GM12892 (cell line): ENCODE data around the gene NRCAM.

Experiments
- DNase-seq: peaks from one replicate; pipeline ENCODE4 v3.0.0; 2011; ENCODE audit not compliant: insufficient read length
- FAIRE-seq: peaks from 2 replicates; lab custom pipeline; 2011; peaks lifted over from hg19 to GRCh38; lab: Jason Lieb, UNC
- POLR2A ChIP-seq: IDR thresholded peaks from 2 replicates; pipeline ENCODE4 v1.6.1; 2011; ENCODE audit warnings: low read depth, low read length, control low read depth
- POLR2AphosphoS5 ChIP-seq: IDR thresholded peaks from 2 replicates; pipeline ENCODE4 v1.6.1; 2011; ENCODE audit warnings: low read depth, low read length, control low read depth
- TAF1 ChIP-seq: IDR thresholded peaks from 2 replicates; pipeline ENCODE4 v1.6.1; 2011; ENCODE audit warnings: low read depth, mild to moderate bottlenecking, control low read depth, low read length, borderline replicate concordance

NRCAM gene

DNA sequence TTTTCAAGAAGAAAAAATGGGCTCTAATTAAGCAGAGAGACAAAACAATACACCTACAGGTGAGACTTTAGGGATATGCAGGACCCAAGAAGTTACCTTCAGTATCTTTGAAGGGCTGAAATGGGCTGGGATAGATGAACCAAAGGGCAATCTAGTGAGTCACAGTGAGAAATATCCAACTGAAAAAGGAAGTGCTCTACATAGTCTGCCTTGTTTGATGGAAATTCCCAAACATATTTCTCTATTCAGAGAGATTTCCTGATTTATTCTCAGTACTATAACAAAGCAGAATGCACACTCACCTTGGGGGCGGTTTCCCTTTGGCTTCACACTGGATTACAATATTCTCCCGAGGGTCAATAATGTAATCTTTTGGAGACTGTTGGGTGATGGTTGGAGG is 222.0 kb downstream of the NRCAM start:
- no peak for TF ChIP-seq TAF1
- TF ChIP-seq POLR2A: no peak
- no peak for TF ChIP-seq POLR2AphosphoS5
- DNase-seq (no peak), FAIRE-seq (no peak)

DNA sequence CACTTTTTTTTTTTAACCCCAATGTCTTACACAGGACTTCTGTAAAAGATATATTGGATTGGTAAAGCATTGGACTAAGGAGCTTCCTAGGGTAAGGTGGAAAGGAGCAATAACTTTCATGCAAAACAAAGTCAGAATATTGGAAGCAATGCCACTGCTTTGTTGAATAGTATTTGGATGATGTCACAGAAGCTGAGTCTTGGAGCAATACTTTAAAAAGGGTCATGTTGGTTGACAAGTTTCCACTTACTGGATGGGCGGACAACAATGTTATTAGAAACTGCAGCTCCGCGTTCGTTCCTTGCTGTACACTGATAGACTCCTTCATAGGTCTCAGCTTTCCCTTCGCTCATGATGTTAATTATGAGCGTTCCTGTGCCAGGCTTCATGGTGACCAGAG is 224.2 kb downstream of the NRCAM start:
- DNase-seq: no peak
- FAIRE-seq: no peak
- TF ChIP-seq POLR2A (no peak), POLR2AphosphoS5 (no peak), TAF1 (no peak)

DNA sequence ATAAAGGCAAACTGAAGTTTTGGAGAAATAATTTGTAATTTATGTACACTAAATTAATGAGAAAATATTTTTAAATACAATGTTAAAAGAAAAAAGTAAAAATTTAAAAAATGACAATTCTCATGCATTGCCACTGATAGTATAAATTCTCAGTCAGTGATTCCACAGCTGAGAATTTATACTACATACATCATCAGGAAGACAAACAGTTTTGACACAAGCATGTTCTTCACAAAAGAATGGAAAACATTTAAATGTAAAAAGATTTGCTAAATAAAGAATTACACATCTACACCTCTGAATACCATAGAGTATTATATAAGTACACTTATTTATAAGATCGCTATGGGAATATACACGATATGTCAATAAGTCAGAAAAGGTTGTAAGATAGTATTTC is 225.0 kb downstream of the NRCAM start:
- TF ChIP-seq POLR2AphosphoS5 (no peak), TAF1 (no peak), POLR2A (no peak)
- no peak for DNase-seq
- no peak for FAIRE-seq

DNA sequence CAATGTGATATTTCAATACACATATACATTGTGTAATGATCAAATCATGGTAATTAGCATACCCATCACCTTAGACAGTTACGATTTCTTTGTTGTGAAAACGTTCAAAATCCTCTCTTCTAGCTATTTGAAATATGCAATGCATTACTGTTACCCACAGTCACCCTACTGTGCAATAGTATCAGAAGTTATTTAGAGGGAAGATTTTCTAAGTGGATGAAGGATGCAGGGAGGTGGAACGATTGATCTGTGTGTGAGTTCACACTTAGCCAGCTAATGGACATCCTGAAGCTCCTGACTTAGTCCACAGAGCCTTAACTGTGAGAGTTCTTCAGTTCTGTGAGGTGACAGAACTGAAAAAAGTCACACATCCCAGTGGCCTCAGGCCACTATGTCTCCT is 228.9 kb downstream of the NRCAM start:
- DNase-seq (no peak), FAIRE-seq (no peak)
- TF ChIP-seq TAF1: no peak
- no peak for TF ChIP-seq POLR2AphosphoS5
- no peak for TF ChIP-seq POLR2A

DNA sequence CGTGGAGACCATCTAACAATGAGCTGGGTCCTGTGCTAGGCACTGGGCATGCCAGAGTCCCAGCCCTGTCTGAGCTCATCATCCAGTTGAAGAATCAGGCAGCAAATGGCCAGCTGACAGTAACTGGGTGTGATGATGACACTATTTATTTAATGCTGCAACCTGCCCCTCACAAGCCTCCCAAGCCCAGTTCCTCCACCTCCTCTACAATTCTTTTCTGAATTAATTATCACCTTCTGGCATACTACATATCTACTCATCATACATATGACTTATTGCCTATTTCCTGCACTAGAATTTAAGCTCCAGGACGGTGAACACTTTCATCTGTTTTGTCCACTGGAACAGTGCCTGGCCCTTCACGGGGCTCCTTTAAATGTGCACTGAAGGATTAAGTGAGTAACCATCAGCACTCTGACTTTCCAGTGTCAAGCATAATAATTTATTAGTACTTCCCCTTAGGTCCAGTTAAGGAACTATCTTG is 229.4 kb downstream of the NRCAM start:
- TF ChIP-seq POLR2AphosphoS5 (no peak), POLR2A (no peak), TAF1 (no peak)
- DNase-seq (no peak), FAIRE-seq (no peak)

DNA sequence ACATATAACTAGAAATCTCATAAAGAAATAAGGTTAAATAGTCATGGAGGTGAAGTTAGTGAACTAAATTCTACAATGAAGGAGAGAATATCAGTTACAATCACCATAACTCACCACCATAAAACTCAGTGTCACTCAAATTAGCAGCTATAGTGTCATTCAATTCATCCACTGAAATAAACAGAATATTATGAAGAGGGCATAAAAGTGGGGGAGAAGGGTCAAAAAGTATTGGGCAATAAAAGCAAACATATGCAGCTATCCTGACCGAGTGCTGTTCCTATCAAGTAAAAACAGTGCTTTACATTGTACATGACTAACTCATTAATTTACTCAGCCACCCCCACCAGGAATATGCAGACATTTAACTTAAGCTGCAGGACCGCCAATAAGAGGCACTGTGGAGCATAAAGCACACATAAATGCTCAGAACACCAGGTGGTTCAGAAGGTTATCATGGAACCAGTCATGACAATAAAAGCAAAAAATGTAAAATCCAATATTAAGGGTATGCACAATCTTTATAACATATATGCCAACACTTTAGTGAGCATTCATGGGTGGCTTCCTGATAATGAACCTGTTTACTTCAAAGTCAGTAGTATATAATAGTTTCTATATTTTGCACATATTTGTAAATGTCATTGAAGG is 230.6 kb downstream of the NRCAM start:
- FAIRE-seq (no peak), DNase-seq (no peak)
- no peak for TF ChIP-seq POLR2A
- no peak for TF ChIP-seq TAF1
- no peak for TF ChIP-seq POLR2AphosphoS5

DNA sequence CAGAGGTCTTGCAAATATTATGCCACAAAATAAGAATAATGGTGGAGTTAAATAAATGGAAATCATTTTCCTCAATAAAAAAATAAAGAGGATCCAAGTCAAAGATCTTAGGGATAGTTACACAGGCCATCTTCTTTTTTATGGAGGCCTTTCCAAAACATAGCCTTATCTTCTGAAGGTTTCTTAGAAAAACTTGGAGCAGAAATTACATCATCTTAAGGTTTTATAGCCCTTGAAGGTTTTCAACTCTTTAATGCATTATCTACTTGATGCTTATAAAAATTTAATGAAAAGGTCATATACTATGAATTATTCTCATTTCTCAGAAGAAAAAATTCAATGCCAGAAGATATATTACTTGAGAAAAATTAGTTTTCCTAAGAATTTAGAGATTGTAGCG is 231.8 kb downstream of the NRCAM start:
- FAIRE-seq (no peak), DNase-seq (no peak)
- TF ChIP-seq POLR2AphosphoS5: no peak
- no peak for TF ChIP-seq TAF1
- no peak for TF ChIP-seq POLR2A

DNA sequence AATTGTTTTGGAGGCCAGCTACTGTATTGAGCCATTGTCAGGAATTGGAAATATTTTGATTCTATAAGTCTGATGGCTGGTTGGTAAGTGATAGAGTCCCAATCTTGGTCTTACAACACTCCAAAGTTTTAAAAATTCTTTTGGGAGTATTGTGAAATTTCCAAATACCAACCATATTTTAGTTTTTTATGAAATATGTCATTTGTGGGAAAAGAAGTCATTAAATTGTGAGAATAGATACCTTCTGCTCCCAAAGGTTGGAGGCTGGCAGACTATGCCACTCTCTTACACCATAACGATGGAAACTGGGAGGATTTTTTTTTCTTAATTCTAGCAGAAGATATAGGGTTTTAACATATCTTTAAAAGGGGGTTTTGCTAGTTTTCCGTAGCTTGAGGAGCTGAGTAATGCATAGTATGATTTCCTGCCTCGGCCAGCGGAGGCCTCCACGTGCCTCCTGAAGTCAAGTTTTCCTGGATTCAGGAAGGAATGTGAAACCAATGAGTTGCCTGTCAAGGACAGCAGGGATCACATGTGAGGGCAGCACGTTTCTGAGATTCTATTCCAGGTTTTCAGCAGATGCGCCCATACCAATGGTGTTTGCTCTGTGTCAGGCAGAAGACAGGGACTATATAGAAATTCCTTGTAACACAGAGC is 233.9 kb downstream of the NRCAM start:
- FAIRE-seq: no peak
- DNase-seq: no peak
- TF ChIP-seq POLR2AphosphoS5 (no peak), POLR2A (no peak), TAF1 (no peak)

DNA sequence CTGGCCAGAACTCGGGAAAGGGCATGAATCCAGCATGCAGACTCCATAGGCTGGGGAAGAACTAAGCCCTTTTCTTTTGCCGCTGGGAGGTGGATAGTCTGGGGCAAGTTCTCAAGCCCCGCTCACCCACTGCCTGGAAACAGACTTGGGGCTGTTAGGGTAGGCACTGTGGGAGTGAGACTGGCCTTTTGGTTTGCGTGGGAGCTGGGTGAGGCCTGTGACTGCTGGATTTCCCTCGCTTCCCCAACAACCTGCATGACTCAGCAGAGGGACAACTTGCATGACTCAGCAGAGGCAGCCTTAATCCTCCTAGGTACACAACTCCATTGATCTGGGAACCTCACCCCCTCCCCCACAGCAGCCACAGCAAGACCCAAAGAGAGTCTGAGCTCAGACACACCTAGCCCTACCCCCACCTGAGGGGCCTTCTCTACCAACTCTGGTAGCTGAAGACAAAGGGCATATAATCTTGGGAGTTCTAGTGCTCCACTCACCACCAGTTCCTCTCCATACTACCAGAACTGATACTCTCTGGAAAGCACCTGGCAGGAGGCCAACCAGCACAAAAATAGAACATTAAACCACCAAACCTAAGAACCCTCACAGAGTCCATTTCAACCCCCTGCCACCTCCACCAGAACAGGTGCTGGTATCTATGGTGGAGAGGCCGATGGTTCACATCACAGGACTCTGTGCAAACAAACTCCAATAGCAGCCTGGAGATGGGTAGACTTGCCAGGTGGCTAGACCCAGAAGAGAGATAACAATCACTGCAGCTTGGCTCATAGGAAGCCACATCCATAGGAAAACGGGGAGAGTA is 244.6 kb downstream of the NRCAM start:
- no peak for DNase-seq
- FAIRE-seq: peak; percentile 83
- no peak for TF ChIP-seq POLR2AphosphoS5
- TF ChIP-seq TAF1: no peak
- no peak for TF ChIP-seq POLR2A

DNA sequence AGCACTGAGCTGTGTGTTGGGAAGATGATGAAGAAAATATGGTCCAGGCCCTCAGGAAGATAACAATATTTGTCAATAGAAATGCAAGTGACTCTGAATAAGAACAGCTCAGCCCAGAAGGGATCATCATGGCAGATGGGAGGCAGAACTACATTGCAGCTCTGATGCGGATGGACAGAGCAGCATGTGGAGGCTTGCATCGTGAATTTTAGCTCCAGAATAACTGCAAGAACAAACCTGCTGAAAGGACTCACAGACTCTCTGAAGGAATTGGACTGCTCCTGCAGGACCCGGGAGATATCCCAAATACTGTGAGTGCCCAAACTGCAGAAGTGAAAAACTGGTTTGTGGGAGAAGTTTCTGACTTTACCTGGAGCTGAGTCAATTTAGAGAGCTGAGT is 245.4 kb downstream of the NRCAM start:
- FAIRE-seq (no peak), DNase-seq (no peak)
- TF ChIP-seq TAF1 (no peak), POLR2A (no peak), POLR2AphosphoS5 (no peak)

DNA sequence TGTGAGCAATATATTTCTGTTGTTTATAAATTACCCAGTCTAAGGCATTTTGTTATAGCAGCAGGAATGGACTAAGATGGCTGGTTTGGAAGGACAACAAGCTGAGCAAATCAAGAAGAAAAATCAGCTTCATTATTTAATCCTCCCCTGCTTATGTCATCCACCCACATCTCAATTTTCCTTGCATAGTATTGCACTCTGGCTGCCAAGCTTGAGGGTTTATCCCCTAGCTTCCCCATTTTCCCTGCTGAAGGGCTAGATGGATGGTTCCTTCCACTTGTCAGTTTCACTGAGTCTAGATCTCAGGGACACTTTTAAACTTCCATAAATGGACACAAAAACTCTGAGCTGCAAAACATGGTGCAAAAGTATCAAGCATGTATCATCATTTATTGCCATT is 250.9 kb downstream of the NRCAM start:
- FAIRE-seq (no peak), DNase-seq (no peak)
- no peak for TF ChIP-seq POLR2AphosphoS5
- no peak for TF ChIP-seq TAF1
- TF ChIP-seq POLR2A: no peak

DNA sequence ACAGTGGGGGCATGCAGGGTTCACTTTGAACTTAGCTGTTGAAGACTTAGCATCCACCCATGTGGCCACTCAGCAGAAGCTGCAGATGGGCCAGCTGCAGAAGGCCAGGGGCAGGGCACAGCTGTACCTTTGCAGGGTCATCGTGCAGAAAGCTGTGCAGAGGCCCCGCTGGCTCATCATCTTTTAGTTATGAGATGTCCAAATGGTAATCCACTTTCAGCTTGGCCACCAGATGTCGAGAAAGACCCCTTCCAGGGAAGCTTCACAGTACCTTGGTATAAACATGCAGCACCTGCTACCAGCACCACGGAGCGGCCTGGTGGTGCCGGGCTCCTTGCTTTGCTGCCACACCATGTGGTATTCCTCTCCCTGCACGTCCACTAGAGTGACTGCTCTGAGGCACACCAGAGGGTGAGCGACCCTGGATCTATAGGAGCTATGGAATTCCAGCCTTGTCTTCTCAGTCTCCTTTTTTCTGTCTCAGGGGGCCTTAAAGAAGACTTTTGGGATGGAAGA is 251.9 kb downstream of the NRCAM start:
- FAIRE-seq (no peak), DNase-seq (no peak)
- TF ChIP-seq POLR2A (no peak), TAF1 (no peak), POLR2AphosphoS5 (no peak)

DNA sequence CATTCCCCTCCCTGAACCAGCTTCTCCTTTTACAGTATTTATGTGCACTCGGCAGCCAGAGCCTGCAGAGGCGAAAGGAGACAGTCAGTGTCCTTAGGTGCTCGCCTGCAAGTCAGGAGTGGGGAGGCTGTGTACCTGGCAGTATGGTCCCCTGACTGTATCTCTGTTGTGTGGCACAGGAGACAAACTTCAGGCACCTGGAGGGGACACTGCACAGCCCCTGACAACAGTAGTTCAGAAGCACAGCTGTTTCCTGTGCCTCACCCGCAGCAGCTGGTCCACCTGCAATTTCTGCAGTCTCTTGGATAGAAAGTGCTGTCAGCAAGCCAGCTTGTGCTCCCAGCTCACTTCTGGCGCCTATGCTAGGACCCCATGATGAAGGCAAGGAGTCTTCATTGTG is 252.7 kb downstream of the NRCAM start:
- TF ChIP-seq POLR2AphosphoS5 (no peak), POLR2A (no peak), TAF1 (no peak)
- FAIRE-seq (no peak), DNase-seq (no peak)
